PC-9 (cell line): ENCODE data around the gene CRY2.

ENCODE experiments used
- CTCF ChIP-seq: fragments of 200-600 bp; sonication (generic); conservative IDR thresholded peaks from 2 replicates; pipeline ENCODE4 v1.6.1; 2017; ENCODE audit warnings: mixed run types, antibody characterized with exemption, mild to moderate bottlenecking, moderate library complexity
- EZH2 ChIP-seq: fragments of 200-600 bp; sonication (generic); IDR thresholded peaks from 2 replicates; pipeline ENCODE4 v1.8.0; 2017; ENCODE audit warnings: antibody characterized with exemption, low read depth

- TF ChIP-seq CTCF (no peak), EZH2 (no peak)
Observed at GRCh38 chr11:45870706-45871105, 23.4 kb downstream of the CRY2 start.
